Measurements from ENCODE around the gene CFAP97D2. TPM values are rescaled to one million over a fixed set of nuclear protein-coding genes. Genes with fewer than 3 reads are reported as not detected.
A peak's percentile ranks its signal among the peaks of the same experiment; 100 is the strongest.

CFAP97D2 gene
- total RNA-seq, 4 donors from 2014 or later: not detected

DNA sequence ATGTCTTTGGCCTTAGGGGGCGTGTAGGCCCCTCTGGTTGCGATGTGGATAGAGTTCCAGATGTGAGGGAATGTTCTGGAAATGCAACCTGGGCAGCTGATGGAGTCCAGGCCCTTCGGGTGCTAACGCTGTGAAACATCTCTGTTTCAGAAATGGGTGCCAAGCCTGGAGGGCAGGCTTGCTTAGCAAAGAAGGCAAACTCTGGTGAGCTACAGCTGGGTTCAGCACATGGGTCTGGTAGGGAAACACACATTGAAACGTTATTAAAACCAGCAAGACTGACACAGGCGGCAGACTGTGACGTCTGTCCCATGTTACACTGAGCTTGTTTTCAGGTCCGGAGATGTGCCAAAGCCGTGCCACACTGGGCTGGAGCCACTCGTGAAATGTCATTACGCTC, 47.0 kb downstream of the CFAP97D2 start:
- Histone ChIP-seq H3K4me3 (no peak overlapping the region), H3K36me3 (no peaks in the 10 kb centered on the region), H3K9me3 (no peaks in the 10 kb centered on the region), H3K27me3 (peaks cover 0 to 15% of the 10 kb centered on the region in 2 donors), H3K27ac (no peak overlapping the region), H3K4me1 (peaks cover 0 to 21% (median 3%) of the 10 kb centered on the region in 4 donors)
- TF ChIP-seq POLR2A (IDR thresholded peaks at IDR 0.05) (no peak), EP300 (IDR thresholded peaks at IDR 0.05) (no peak)
- TF ChIP-seq, protein P1, sequence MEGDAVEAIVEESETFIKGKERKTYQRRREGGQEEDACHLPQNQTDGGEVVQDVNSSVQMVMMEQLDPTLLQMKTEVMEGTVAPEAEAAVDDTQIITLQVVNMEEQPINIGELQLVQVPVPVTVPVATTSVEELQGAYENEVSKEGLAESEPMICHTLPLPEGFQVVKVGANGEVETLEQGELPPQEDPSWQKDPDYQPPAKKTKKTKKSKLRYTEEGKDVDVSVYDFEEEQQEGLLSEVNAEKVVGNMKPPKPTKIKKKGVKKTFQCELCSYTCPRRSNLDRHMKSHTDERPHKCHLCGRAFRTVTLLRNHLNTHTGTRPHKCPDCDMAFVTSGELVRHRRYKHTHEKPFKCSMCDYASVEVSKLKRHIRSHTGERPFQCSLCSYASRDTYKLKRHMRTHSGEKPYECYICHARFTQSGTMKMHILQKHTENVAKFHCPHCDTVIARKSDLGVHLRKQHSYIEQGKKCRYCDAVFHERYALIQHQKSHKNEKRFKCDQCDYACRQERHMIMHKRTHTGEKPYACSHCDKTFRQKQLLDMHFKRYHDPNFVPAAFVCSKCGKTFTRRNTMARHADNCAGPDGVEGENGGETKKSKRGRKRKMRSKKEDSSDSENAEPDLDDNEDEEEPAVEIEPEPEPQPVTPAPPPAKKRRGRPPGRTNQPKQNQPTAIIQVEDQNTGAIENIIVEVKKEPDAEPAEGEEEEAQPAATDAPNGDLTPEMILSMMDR (IDR thresholded peaks at IDR 0.05): no peak
- no peak for DNase-seq (ENCODE audit: low spot score in 2 of 2)
- WGBS, 2 donors: 78 to 83% methylated on average over 11 of the region's 11 CpGs

DNA sequence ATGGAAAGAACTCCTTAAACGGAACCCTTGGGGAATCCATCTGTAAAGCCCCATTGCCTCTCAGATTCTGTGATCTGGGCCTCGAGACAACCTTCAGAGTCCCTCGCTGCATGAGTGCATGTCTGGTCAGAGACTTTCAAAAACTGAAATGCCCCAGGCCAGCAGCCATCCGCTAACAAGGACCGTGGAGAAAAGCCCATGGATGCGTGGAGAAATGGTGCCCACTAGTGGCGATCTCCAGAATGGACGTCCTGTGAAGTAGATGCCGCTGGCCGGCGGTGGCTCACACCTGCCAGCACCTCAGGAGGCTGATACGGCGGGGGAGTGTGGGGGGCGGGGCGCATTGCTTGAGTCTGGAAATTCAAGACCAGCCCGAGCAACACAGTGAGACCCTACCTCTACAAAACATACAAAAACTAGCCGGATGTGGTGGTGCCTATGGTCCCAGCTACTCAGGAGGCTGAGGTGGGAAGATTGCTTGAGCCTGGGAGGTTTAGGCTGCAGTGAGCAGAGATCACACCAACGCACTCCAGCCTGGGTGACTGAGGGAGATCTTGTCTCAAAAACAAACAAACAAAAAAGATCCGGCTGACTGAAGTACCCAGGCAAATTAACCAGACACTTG, 47.8 kb downstream of the CFAP97D2 start:
- peaks cover 0 to 15% of the 10 kb centered on the region in 2 donors for H3K27me3 ChIP-seq
- H3K27ac ChIP-seq: no peak overlapping the region
- H3K4me1 ChIP-seq: peaks cover 0 to 21% (median 3%) of the 10 kb centered on the region in 4 donors
- no peaks in the 10 kb centered on the region for H3K36me3 ChIP-seq
- DNase-seq (ENCODE audit: low spot score in 2 of 2): peak; percentile 86 to 95
- 5% methylated on average over 17 to 19 of the region's 19 CpGs for WGBS, 2 donors
- no peak overlapping the region for H3K4me3 ChIP-seq
- no peaks in the 10 kb centered on the region for H3K9me3 ChIP-seq
- TF ChIP-seq EP300 (IDR thresholded peaks at IDR 0.05): no peak
- TF ChIP-seq POLR2A (IDR thresholded peaks at IDR 0.05): no peak
- TF ChIP-seq, protein P1 (IDR thresholded peaks at IDR 0.05): peak; percentile 91 to 98 (median 97)

DNA sequence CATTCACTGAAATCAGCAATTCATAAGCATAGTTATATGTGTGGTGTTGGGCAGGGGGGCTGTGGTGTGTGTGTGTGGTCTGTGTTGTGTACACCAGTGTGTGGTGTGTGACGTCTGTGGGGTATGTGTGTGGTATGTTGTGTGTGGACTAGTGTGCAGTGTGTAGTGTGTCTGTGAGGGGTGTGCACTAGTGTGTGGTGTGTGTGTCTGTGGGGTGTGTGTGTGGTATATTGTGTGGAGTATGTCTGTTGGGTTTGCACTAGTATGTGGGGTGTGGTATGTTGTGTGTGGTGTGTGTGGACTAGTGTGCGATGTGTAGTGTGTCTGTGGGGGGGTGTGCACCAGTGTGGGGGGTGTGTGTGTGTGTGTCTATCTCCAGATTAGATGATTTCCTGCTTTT, 48.5 kb downstream of the CFAP97D2 start:
- no peak for TF ChIP-seq POLR2A (IDR thresholded peaks at IDR 0.05)
- TF ChIP-seq, protein P1 (IDR thresholded peaks at IDR 0.05): no peak
- no peak for TF ChIP-seq EP300 (IDR thresholded peaks at IDR 0.05)
- Histone ChIP-seq H3K9me3 (no peaks in the 10 kb centered on the region), H3K27ac (no peak overlapping the region), H3K4me3 (no peak overlapping the region), H3K36me3 (no peaks in the 10 kb centered on the region), H3K27me3 (peaks cover 0 to 15% of the 10 kb centered on the region in 2 donors), H3K4me1 (peaks cover 0 to 21% (median 3%) of the 10 kb centered on the region in 4 donors)
- 79 to 86% methylated on average over 2 of the region's 2 CpGs for WGBS, 2 donors
- DNase-seq (ENCODE audit: low spot score in 2 of 2): no peak

DNA sequence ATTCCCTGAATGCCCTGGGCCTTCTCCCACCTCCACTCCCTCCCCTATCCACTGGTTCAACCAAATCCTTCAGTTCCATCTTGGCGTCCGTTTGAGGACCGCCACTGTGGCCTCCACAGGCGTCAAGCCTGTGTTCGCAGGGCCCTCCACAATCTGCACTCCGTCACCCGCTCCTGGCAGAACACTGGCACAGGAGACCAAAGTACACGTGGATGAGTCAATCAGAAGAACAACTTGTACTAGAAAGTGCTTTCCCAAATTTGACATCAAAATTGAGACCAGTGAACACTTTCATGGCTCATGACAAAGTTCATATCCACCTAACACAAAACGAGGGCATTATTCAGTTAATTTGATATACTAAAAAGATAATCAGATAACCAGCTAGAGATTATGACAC, 49.1 kb downstream of the CFAP97D2 start:
- H3K4me3 ChIP-seq: no peak overlapping the region
- no peaks in the 10 kb centered on the region for H3K9me3 ChIP-seq
- peaks cover 0 to 17% (median 3%) of the 10 kb centered on the region in 4 donors for H3K4me1 ChIP-seq
- TF ChIP-seq POLR2A (IDR thresholded peaks at IDR 0.05) (no peak), EP300 (IDR thresholded peaks at IDR 0.05) (no peak)
- TF ChIP-seq, protein P1 (IDR thresholded peaks at IDR 0.05): no peak
- no peak overlapping the region for H3K27ac ChIP-seq
- DNase-seq (ENCODE audit: low spot score in 2 of 2): no peak
- 77 to 83% methylated on average over 9 of the region's 9 CpGs for WGBS, 2 donors
- H3K36me3 ChIP-seq: no peaks in the 10 kb centered on the region
- peaks cover 0 to 15% of the 10 kb centered on the region in 2 donors for H3K27me3 ChIP-seq

DNA sequence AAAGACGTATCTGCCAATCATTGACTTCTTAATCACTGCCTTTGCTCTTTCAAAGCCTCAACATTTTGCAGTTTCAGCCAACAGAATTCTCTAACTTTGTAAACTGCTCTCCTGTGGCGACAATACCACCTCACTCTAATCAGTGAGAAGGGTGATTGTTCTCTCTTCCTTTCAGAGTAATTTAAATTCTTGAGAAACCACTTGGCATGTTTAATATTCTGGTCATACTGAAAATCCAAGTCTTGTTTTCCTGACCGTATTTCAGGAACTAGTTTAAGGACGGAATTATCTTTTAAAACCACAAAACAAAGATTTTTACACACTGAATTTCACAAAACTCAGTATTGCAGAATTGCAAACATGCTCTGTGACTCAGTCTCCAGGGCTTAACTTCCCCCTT, 50.4 kb downstream of the CFAP97D2 start:
- 29% methylated on average over 4 of the region's 4 CpGs for WGBS, 2 donors
- no peaks in the 10 kb centered on the region for H3K36me3 ChIP-seq
- DNase-seq (ENCODE audit: low spot score in 2 of 2): no peak
- TF ChIP-seq POLR2A (IDR thresholded peaks at IDR 0.05): no peak
- TF ChIP-seq EP300 (IDR thresholded peaks at IDR 0.05): no peak
- TF ChIP-seq, protein P1 (IDR thresholded peaks at IDR 0.05): no peak
- no peaks in the 10 kb centered on the region for H3K9me3 ChIP-seq
- H3K4me3 ChIP-seq: no peak overlapping the region
- H3K27me3 ChIP-seq: peaks cover 0 to 15% of the 10 kb centered on the region in 2 donors
- peaks cover 0 to 23% (median 3%) of the 10 kb centered on the region in 4 donors for H3K4me1 ChIP-seq
- H3K27ac ChIP-seq: no peak overlapping the region
